Astrocyte (in vitro differentiated cells and primary cell): ENCODE results near the gene CALCOCO2. TPM values are rescaled to one million over a fixed set of nuclear protein-coding genes. Genes with fewer than 3 reads are reported as not detected.

ENCODE experiments used
- DNase-seq: peaks from one replicate; pipeline ENCODE4 v3.0.0-alpha.2; 2010; ENCODE audit warnings: low read depth
- FAIRE-seq: peaks from 2 replicates; lab custom pipeline; 2011; peaks lifted over from hg19 to GRCh38; lab: Jason Lieb, UNC
- H2AFZ ChIP-seq: 2 replicates; pipeline ENCODE4 v1.6.0; 2012; ENCODE audit warnings: low read depth, low read length, inconsistent platforms
- H3K27ac ChIP-seq: 2 replicates; pipeline ENCODE4 v1.5.1; 2011; ENCODE audit warnings: low read depth, low read length, inconsistent platforms
- H3K27me3 ChIP-seq: 2 replicates; pipeline ENCODE4 v1.6.0; 2011; ENCODE audit warnings: low read length, inconsistent platforms; ENCODE audit not compliant: insufficient read depth
- H3K36me3 ChIP-seq: 2 replicates; pipeline ENCODE4 v1.5.1; 2011; ENCODE audit warnings: low read length, inconsistent platforms; ENCODE audit not compliant: insufficient read depth
- H3K4me1 ChIP-seq: 2 replicates; pipeline ENCODE4 v1.5.1; 2011; ENCODE audit warnings: low read length, inconsistent platforms; ENCODE audit not compliant: insufficient read depth
- H3K4me2 ChIP-seq: 2 replicates; pipeline ENCODE4 v1.6.0; 2012; ENCODE audit warnings: low read length, inconsistent platforms
- H3K4me3 ChIP-seq: 2 replicates; pipeline ENCODE4 v1.5.1; 2011; ENCODE audit warnings: low read depth, mild to moderate bottlenecking, low read length, inconsistent platforms; ENCODE audit not compliant: insufficient read depth
- H3K79me2 ChIP-seq: 2 replicates; pipeline ENCODE4 v1.6.0; 2012; ENCODE audit warnings: mild to moderate bottlenecking, low read length, inconsistent platforms; ENCODE audit not compliant: insufficient read depth
- H3K9ac ChIP-seq: 2 replicates; pipeline ENCODE4 v1.6.0; 2012; ENCODE audit warnings: mild to moderate bottlenecking, low read length, inconsistent platforms
- H3K9me3 ChIP-seq: 2 replicates; pipeline ENCODE4 v1.5.1; 2012; ENCODE audit warnings: low read depth, mild to moderate bottlenecking, low read length, inconsistent platforms; ENCODE audit not compliant: insufficient read depth
- H4K20me1 ChIP-seq: 2 replicates; pipeline ENCODE4 v1.6.0; 2012; ENCODE audit warnings: low read length, inconsistent platforms; ENCODE audit not compliant: insufficient read depth
- H3K27ac Mint-ChIP-seq: one replicate; pipeline ENCODE4 v1.8.0; 2021; ENCODE audit warnings: mild to moderate bottlenecking, mixed read lengths; ENCODE audit not compliant: unreplicated experiment
- H3K27me3 Mint-ChIP-seq: one replicate; pipeline ENCODE4 v1.8.0; 2021; ENCODE audit warnings: low read depth, mixed read lengths; ENCODE audit not compliant: unreplicated experiment
- H3K36me3 Mint-ChIP-seq: one replicate; pipeline ENCODE4 v1.8.0; 2021; ENCODE audit warnings: low read depth, mixed read lengths; ENCODE audit not compliant: unreplicated experiment
- H3K4me1 Mint-ChIP-seq: one replicate; pipeline ENCODE4 v1.8.0; 2021; ENCODE audit warnings: low read depth, mixed read lengths; ENCODE audit not compliant: unreplicated experiment
- H3K4me3 Mint-ChIP-seq: one replicate; pipeline ENCODE4 v1.8.0; 2021; ENCODE audit warnings: mild to moderate bottlenecking, moderate library complexity, mixed read lengths; ENCODE audit not compliant: unreplicated experiment
- H3K9me3 Mint-ChIP-seq: one replicate; pipeline ENCODE4 v1.8.0; 2021; ENCODE audit warnings: mild to moderate bottlenecking, mixed read lengths; ENCODE audit not compliant: unreplicated experiment
- EZH2 ChIP-seq: IDR thresholded peaks from 2 replicates; pipeline ENCODE4 v1.6.1; 2012; ENCODE audit warnings: mild to moderate bottlenecking, low read length, inconsistent platforms; ENCODE audit not compliant: insufficient read depth
- total RNA-seq: library from RNA; stranded (reverse); gene quantifications from 2 replicates; pipeline ENCODE4 v1.2.1, GENCODE V29; 2021
- TF ChIP-seq, protein P1 (sequence below): IDR thresholded peaks from 2 replicates; pipeline ENCODE4 v1.5.1; 2011; ENCODE audit warnings: low read depth, mild to moderate bottlenecking, inconsistent platforms, low read length, moderate library complexity; ENCODE audit not compliant: insufficient read depth

The CALCOCO2 gene
- total RNA-seq, 1 donor from 2014 or later: 73.8 TPM

DNA sequence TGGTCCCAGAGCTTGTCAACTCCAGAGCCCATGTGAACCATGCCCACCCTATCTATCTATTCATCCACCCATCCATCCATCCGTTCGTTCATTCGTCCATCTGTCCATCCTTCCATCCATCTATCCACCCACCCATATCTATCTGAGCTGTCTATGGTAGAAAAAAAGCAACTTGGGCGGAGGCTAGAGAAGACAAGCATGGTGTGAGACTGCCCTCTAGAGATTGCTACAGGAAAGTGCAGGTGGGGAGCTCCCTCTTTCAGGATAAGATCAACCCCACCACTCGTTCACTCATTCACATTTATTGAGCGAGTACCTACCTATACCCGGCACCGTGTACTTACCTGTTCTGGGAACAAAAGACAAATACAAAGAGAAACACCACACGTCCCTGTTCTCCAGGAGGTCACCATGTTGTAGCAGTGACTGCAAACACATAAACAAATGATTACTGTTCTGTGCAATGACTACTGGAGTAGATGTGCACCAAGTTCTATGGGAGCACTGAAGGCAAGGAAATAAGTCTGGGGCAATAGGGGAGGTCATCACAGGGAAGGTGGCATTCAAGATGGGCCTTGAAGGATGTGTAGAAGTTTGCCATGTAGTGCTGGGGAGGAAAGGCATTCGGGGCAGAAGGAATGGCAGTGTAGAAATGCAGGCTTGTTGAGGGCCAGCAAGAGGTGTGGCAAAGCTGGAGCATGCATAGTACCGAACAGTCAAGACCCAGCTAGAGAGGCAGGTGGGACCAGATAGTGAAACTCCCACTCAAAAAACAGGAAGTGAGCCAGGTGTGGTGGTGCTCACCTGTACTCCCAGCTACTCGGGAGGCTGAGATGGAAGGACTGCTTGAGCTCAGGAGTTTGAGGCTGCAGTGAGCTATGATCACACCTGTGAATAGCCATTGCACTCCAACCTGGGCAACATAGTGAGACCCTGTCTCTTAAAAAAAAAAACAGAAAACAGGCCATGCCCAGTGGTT is 48.4 kb downstream of the CALCOCO2 start:
- Histone ChIP-seq H4K20me1 (no peaks in the 10 kb centered on the region), H3K9me3 (no peaks in the 10 kb centered on the region), H3K79me2 (no peaks in the 10 kb centered on the region), H3K27ac (no peak overlapping the region), H3K36me3 (no peaks in the 10 kb centered on the region), H3K27me3 (peaks cover 13% of the 10 kb centered on the region), H3K9ac (no peak overlapping the region), H3K4me3 (no peak overlapping the region), H3K4me1 (no peaks in the 10 kb centered on the region), H2AFZ (no peak overlapping the region), H3K4me2 (no peak overlapping the region)
- FAIRE-seq (no peak), DNase-seq (peak; percentile 23)
- Mint-ChIP-seq H3K27ac (no peak overlapping the region), H3K4me1 (no peaks in the 10 kb centered on the region), H3K4me3 (no peak overlapping the region), H3K9me3 (peaks cover 1% of the 10 kb centered on the region), H3K36me3 (peaks cover 3% of the 10 kb centered on the region), H3K27me3 (peaks cover 11% of the 10 kb centered on the region)
- TF ChIP-seq, protein P1, sequence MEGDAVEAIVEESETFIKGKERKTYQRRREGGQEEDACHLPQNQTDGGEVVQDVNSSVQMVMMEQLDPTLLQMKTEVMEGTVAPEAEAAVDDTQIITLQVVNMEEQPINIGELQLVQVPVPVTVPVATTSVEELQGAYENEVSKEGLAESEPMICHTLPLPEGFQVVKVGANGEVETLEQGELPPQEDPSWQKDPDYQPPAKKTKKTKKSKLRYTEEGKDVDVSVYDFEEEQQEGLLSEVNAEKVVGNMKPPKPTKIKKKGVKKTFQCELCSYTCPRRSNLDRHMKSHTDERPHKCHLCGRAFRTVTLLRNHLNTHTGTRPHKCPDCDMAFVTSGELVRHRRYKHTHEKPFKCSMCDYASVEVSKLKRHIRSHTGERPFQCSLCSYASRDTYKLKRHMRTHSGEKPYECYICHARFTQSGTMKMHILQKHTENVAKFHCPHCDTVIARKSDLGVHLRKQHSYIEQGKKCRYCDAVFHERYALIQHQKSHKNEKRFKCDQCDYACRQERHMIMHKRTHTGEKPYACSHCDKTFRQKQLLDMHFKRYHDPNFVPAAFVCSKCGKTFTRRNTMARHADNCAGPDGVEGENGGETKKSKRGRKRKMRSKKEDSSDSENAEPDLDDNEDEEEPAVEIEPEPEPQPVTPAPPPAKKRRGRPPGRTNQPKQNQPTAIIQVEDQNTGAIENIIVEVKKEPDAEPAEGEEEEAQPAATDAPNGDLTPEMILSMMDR: peak; percentile 98
- TF ChIP-seq EZH2: no peak

DNA sequence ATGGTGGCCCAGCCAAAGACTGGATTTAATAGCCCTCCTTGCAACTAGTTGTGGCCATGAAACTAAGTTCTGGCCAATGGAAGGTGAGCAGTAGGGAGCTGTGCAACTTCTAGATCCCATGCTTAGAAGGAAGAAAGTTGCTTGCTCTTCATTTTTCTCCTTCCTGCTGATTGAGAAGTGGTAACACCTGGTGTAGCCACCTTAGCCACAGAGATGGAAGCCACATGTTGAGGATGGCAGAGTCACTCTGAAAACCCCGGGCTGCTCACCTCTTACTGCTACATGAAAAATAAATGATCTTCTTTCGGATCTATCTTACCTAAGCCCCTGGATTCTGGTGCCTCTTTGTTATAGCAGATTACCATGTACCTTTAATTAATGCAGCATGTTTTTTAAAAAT is 51.4 kb downstream of the CALCOCO2 start:
- no peak overlapping the region for H3K27ac Mint-ChIP-seq
- no peak for TF ChIP-seq EZH2
- TF ChIP-seq, protein P1: no peak
- FAIRE-seq: no peak

DNA sequence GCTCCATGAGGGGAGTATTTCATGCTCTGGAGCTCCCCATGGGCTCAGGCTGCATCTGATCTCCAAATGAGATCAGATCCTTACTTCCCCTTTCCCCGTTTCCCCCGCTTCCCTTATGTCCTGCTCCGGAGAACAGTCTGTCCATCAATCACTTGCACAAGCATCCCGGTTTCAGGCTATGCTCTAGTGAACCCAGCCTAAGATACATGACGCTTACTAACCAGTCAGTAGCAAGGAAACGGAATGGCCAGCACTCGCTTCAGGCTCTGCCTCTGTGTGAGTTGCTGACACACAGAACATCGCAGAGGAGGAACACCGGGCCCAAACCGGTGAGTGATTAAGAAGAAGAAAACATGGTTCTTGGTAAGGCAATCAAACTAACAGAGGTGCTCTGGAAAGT is 52.3 kb downstream of the CALCOCO2 start:
- H3K9me3 ChIP-seq: no peaks in the 10 kb centered on the region
- Mint-ChIP-seq H3K27me3 (peaks cover 7% of the 10 kb centered on the region), H3K4me3 (no peak overlapping the region), H3K36me3 (no peaks in the 10 kb centered on the region), H3K4me1 (no peaks in the 10 kb centered on the region), H3K9me3 (no peaks in the 10 kb centered on the region), H3K27ac (no peak overlapping the region)
- DNase-seq (no peak), FAIRE-seq (no peak)
- no peak overlapping the region for H2AFZ ChIP-seq
- H4K20me1 ChIP-seq: no peaks in the 10 kb centered on the region
- no peaks in the 10 kb centered on the region for H3K36me3 ChIP-seq
- no peaks in the 10 kb centered on the region for H3K79me2 ChIP-seq
- H3K4me3 ChIP-seq: no peak overlapping the region
- H3K4me2 ChIP-seq: no peak overlapping the region
- no peaks in the 10 kb centered on the region for H3K4me1 ChIP-seq
- H3K27me3 ChIP-seq: peaks cover 4% of the 10 kb centered on the region
- no peak overlapping the region for H3K9ac ChIP-seq
- no peak for TF ChIP-seq EZH2
- TF ChIP-seq, protein P1: no peak
- H3K27ac ChIP-seq: no peak overlapping the region

More for the DNA sequence above, 51.4 kb downstream of the CALCOCO2 start:
- H4K20me1 ChIP-seq: no peaks in the 10 kb centered on the region
- no peak for DNase-seq
- Mint-ChIP-seq H3K9me3 (no peaks in the 10 kb centered on the region), H3K27me3 (peaks cover 10% of the 10 kb centered on the region), H3K36me3 (no peaks in the 10 kb centered on the region), H3K4me3 (no peak overlapping the region), H3K4me1 (no peaks in the 10 kb centered on the region)
- H3K27ac ChIP-seq: no peak overlapping the region
- no peak overlapping the region for H3K4me2 ChIP-seq
- no peaks in the 10 kb centered on the region for H3K9me3 ChIP-seq
- no peak overlapping the region for H2AFZ ChIP-seq
- no peaks in the 10 kb centered on the region for H3K79me2 ChIP-seq
- no peaks in the 10 kb centered on the region for H3K36me3 ChIP-seq
- peaks cover 10% of the 10 kb centered on the region for H3K27me3 ChIP-seq
- no peak overlapping the region for H3K4me3 ChIP-seq
- H3K9ac ChIP-seq: no peak overlapping the region
- H3K4me1 ChIP-seq: no peaks in the 10 kb centered on the region
